ENCODE results near the gene CRIM1. TPM values are rescaled to one million over a fixed set of nuclear protein-coding genes. Genes with fewer than 3 reads are reported as not detected.
A peak's percentile ranks its signal among the peaks of the same experiment; 100 is the strongest.

Gene CRIM1
- total RNA-seq, 4 donors from 2014 or later = 73.7 to 134 (median 80.7) TPM

GRCh38 chr2:36423172-36423571, 67.6 kb downstream of the CRIM1 start:
- TF ChIP-seq, protein P1, sequence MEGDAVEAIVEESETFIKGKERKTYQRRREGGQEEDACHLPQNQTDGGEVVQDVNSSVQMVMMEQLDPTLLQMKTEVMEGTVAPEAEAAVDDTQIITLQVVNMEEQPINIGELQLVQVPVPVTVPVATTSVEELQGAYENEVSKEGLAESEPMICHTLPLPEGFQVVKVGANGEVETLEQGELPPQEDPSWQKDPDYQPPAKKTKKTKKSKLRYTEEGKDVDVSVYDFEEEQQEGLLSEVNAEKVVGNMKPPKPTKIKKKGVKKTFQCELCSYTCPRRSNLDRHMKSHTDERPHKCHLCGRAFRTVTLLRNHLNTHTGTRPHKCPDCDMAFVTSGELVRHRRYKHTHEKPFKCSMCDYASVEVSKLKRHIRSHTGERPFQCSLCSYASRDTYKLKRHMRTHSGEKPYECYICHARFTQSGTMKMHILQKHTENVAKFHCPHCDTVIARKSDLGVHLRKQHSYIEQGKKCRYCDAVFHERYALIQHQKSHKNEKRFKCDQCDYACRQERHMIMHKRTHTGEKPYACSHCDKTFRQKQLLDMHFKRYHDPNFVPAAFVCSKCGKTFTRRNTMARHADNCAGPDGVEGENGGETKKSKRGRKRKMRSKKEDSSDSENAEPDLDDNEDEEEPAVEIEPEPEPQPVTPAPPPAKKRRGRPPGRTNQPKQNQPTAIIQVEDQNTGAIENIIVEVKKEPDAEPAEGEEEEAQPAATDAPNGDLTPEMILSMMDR (IDR thresholded peaks at IDR 0.05) = no peak
- TF ChIP-seq EP300 (IDR thresholded peaks at IDR 0.05; ENCODE audit: low read depth) (no peak), POLR2AphosphoS5 (IDR thresholded peaks at IDR 0.05) (no peak), POLR2A (IDR thresholded peaks at IDR 0.05) (no peak)
- peak; percentile 38 for DNase-seq
- no peak overlapping the region for H3K4me3 ChIP-seq
- H3K27ac ChIP-seq = peak overlapping the region; percentile 36 to 72 (median 52)
- H3K27me3 ChIP-seq = no peaks in the 10 kb centered on the region
- in situ Hi-C loops (cut with MboI; ENCODE audit: low pct_ligation_motif_present in 1 of 4, low pct_unique_long_range_greater_than_20kb in 1 of 4, low sequenced_read_pairs in 3 of 4) (no loop called here), intact Hi-C loops (cut with DNase I; ENCODE audit: low total_unique reads) (no loop called here)
- H3K4me1 ChIP-seq = peaks cover 0 to 35% (median 24%) of the 10 kb centered on the region in 4 donors
- 53 to 58% methylated on average over 5 of the region's 5 CpGs for WGBS, 2 donors (ENCODE audit: low coverage in 1 of 2)
- no peaks in the 10 kb centered on the region for H3K36me3 ChIP-seq
- H3K9me3 ChIP-seq = no peaks in the 10 kb centered on the region

GRCh38 chr2:36423619-36424120, 68.1 kb downstream of the CRIM1 start:
- no peak for TF ChIP-seq EP300 (IDR thresholded peaks at IDR 0.05; ENCODE audit: low read depth)
- TF ChIP-seq, protein P1 (IDR thresholded peaks at IDR 0.05) = no peak
- TF ChIP-seq POLR2A (IDR thresholded peaks at IDR 0.05) = no peak
- TF ChIP-seq POLR2AphosphoS5 (IDR thresholded peaks at IDR 0.05) = no peak
- Histone ChIP-seq H3K27ac (peak overlapping the region; percentile 36 to 72 (median 52)), H3K4me1 (peaks cover 0 to 35% (median 24%) of the 10 kb centered on the region in 4 donors)

GRCh38 chr2:36425608-36426355, 70.2 kb downstream of the CRIM1 start:
- peaks cover 0 to 37% (median 24%) of the 10 kb centered on the region in 4 donors for H3K4me1 ChIP-seq
- no peak overlapping the region for H3K27ac ChIP-seq
- TF ChIP-seq POLR2A (IDR thresholded peaks at IDR 0.05) (no peak), EP300 (IDR thresholded peaks at IDR 0.05; ENCODE audit: low read depth) (no peak), POLR2AphosphoS5 (IDR thresholded peaks at IDR 0.05) (no peak)
- TF ChIP-seq, protein P1 (IDR thresholded peaks at IDR 0.05) = no peak
- no peak overlapping the region for H3K4me3 ChIP-seq
- DNase-seq = no peak
- H3K9me3 ChIP-seq = no peaks in the 10 kb centered on the region
- WGBS, 2 donors (ENCODE audit: low coverage in 1 of 2) = 73 to 78% methylated on average over 3 of the region's 3 CpGs
- intact Hi-C loops (cut with DNase I; ENCODE audit: low total_unique reads) = no loop called here
- in situ Hi-C loops (cut with MboI; ENCODE audit: low pct_ligation_motif_present in 1 of 4, low pct_unique_long_range_greater_than_20kb in 1 of 4, low sequenced_read_pairs in 3 of 4) = no loop called here
- H3K27me3 ChIP-seq = no peaks in the 10 kb centered on the region
- no peaks in the 10 kb centered on the region for H3K36me3 ChIP-seq

More at GRCh38 chr2:36423619-36424120, 68.1 kb downstream of the CRIM1 start:
- 61 to 73% methylated on average over 1 of the region's 1 CpG for WGBS, 2 donors (ENCODE audit: low coverage in 1 of 2)
- intact Hi-C loops (cut with DNase I; ENCODE audit: low total_unique reads) (no loop called here), in situ Hi-C loops (cut with MboI; ENCODE audit: low pct_ligation_motif_present in 1 of 4, low pct_unique_long_range_greater_than_20kb in 1 of 4, low sequenced_read_pairs in 3 of 4) (no loop called here)
- DNase-seq = no peak
- H3K36me3 ChIP-seq = no peaks in the 10 kb centered on the region
- no peaks in the 10 kb centered on the region for H3K27me3 ChIP-seq
- no peaks in the 10 kb centered on the region for H3K9me3 ChIP-seq
- H3K4me3 ChIP-seq = no peak overlapping the region

- no peak overlapping the region for H3K27ac ChIP-seq
- H3K4me3 ChIP-seq = no peak overlapping the region
- 89% methylated on average over 2 of the region's 2 CpGs; no CpG with 5 or more reads in 1 of the 2 donors for WGBS, 2 donors (ENCODE audit: low coverage in 1 of 2)
- H3K27me3 ChIP-seq = no peaks in the 10 kb centered on the region
- peaks cover 0 to 30% (median 19%) of the 10 kb centered on the region in 4 donors for H3K4me1 ChIP-seq
- H3K36me3 ChIP-seq = no peaks in the 10 kb centered on the region
- intact Hi-C loops (cut with DNase I; ENCODE audit: low total_unique reads) (no loop called here), in situ Hi-C loops (cut with MboI; ENCODE audit: low pct_ligation_motif_present in 1 of 4, low pct_unique_long_range_greater_than_20kb in 1 of 4, low sequenced_read_pairs in 3 of 4) (no loop called here)
- H3K9me3 ChIP-seq = no peaks in the 10 kb centered on the region
- TF ChIP-seq EP300 (IDR thresholded peaks at IDR 0.05; ENCODE audit: low read depth) = no peak
- TF ChIP-seq POLR2A (IDR thresholded peaks at IDR 0.05) = no peak
- TF ChIP-seq POLR2AphosphoS5 (IDR thresholded peaks at IDR 0.05) = no peak
- no peak for DNase-seq
Observed at GRCh38 chr2:36427790-36428243, 72.2 kb downstream of the CRIM1 start.
